ENCODE measurements around the gene MFRP.

DNA sequence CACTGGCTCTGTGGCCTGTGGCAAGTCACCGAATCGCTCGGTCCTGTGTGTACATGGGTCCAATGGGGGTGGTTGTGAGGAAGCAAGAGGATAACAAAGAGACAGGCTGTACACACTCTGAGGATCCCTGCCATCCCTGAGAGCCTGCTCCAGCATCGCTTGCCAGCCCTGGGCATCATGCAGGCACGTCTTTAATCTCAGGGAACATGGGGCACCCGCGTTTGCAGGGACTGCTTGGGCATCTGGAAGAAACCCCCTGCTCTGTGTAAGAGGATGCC, 4.5 kb downstream of the MFRP start:
- TF ChIP-seq GATA2 (IDR thresholded peaks at IDR 0.05; ENCODE audit: low read depth, low read length): no peak
- TF ChIP-seq GATA3 (IDR thresholded peaks at IDR 0.05; ENCODE audit: low read depth, low read length): no peak
